AG04450 (cell line): ENCODE measurements around the gene GOLM1. TPM values are rescaled to one million over a fixed set of nuclear protein-coding genes. Genes with fewer than 3 reads are reported as not detected.

ENCODE experiments used
- CTCF ChIA-PET: fragments of 300-600, 350-600 bp; formaldehyde crosslinking; extraction: SDS; loops from one replicate; lab custom pipeline; 2022; ENCODE audit warnings: antibody characterized with exemption, inconsistent platforms; lab: Charles Lee
- POLR2A ChIA-PET: fragments of 350-600 bp; formaldehyde crosslinking; extraction: SDS; loops from one replicate; lab custom pipeline; 2021; ENCODE audit warnings: antibody characterized with exemption, inconsistent platforms; lab: Yijun Ruan, JAX
- DNase-seq: peaks from one replicate; pipeline ENCODE4 v3.0.0-alpha.2; 2011; ENCODE audit warnings: low read depth, low spot score
- H3K27ac ChIP-seq: one replicate; pipeline ENCODE4 v1.5.1; 2012; ENCODE audit warnings: low read depth, low read length, control low read depth
- H3K27me3 ChIP-seq: one replicate; pipeline ENCODE4 v1.6.0; 2012; ENCODE audit warnings: low read length; ENCODE audit not compliant: control insufficient read depth, insufficient read depth
- H3K4me3 ChIP-seq: 2 replicates; pipeline ENCODE4 v1.5.1; 2011; ENCODE audit warnings: mild to moderate bottlenecking, low read depth, low read length, control low read depth
- H3K9me3 ChIP-seq: 2 replicates; pipeline ENCODE4 v1.5.1; 2012; ENCODE audit warnings: low read length; ENCODE audit not compliant: control insufficient read depth, insufficient read depth
- polyA plus RNA-seq: library from polyadenylated mRNA; depleted of rRNA; stranded (reverse); fragments of >200 nt; gene quantifications from 2 replicates; pipeline ENCODE4 v1.2.3, GENCODE V29; 2011
- TF ChIP-seq, protein P1 (sequence below): IDR thresholded peaks from 2 replicates; pipeline ENCODE4 v1.5.1; 2011; ENCODE audit warnings: low read depth, low read length, control low read depth, inconsistent platforms

The GOLM1 gene
- polyA plus RNA-seq, 1 experiment = 75.0 TPM

DNA sequence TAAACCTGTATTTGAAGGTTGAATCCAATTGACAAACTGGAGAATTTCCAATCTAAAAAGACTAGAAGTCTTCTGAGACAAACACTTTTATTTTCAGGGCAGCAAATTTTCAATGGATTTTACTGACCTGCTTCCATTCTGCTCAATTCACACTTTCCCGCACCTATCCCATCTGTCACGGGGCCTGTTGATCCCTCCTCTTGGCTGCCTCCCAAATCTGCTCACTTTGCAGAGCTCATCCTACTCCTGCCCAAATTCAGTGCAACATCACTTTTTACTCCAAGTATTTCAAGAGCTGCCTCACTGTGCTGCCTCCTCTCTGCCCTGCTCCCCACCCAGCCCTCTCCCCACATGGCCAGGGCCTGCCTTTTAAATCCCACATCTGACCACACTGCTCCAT is 35.1 kb downstream of the GOLM1 start:
- ChIA-PET POLR2A (no interaction called here), CTCF (no interaction called here)
- no peaks in the 10 kb centered on the region; the same call in 1 of the 2 replicates for H3K9me3 ChIP-seq

DNA sequence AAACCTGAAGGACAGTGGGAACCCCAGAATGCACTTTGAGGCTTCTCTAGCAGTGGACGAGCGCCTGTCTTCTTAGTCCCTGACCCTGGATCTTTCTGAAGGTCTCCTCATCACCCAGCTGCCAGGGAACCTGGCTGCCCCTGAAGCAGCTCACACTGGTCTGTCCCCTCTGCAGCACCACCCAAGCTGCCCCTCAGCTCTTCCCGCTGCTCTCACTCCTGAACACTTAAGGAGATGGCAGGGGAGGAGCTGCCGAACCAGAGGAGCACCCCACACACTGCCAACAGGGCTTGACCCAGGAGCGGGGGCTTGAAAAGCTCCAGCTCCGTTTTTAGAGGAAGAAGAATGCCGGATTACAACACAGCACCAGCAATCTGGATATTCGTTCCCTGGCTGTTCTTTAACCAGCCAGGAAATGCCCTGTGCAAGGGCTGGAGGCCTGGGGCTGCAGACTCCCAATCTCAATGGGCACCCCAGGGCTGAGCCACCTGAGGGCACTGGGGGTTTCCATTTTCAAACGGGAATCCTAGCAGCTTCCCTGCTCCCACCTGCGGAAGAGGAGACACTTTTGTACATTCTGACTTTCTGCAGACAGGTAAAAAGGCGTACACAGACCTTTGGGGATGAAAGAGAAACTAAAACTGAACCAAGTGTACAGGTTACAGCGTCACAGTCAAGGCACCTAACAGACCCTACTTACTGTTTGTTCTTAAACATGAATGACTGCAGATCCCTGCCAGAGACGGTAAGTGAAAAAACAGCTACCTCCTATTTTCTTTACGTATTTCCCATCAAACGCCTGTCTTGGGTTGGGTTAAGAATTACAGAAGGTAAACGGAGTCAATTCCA is 36.3 kb downstream of the GOLM1 start:
- DNase-seq = no peak
- Histone ChIP-seq H3K27ac (no peak overlapping the region), H3K9me3 (no peaks in the 10 kb centered on the region; the same call in 1 of the 2 replicates), H3K27me3 (no peaks in the 10 kb centered on the region), H3K4me3 (no peak overlapping the region)
- ChIA-PET CTCF (no interaction called here), POLR2A (no interaction called here)
- TF ChIP-seq, protein P1, sequence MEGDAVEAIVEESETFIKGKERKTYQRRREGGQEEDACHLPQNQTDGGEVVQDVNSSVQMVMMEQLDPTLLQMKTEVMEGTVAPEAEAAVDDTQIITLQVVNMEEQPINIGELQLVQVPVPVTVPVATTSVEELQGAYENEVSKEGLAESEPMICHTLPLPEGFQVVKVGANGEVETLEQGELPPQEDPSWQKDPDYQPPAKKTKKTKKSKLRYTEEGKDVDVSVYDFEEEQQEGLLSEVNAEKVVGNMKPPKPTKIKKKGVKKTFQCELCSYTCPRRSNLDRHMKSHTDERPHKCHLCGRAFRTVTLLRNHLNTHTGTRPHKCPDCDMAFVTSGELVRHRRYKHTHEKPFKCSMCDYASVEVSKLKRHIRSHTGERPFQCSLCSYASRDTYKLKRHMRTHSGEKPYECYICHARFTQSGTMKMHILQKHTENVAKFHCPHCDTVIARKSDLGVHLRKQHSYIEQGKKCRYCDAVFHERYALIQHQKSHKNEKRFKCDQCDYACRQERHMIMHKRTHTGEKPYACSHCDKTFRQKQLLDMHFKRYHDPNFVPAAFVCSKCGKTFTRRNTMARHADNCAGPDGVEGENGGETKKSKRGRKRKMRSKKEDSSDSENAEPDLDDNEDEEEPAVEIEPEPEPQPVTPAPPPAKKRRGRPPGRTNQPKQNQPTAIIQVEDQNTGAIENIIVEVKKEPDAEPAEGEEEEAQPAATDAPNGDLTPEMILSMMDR = no peak

More for the DNA sequence above, 35.1 kb downstream of the GOLM1 start:
- no peak for DNase-seq
- H3K4me3 ChIP-seq = no peak overlapping the region
- TF ChIP-seq, protein P1 = no peak
- H3K27ac ChIP-seq = no peak overlapping the region
- no peaks in the 10 kb centered on the region for H3K27me3 ChIP-seq

DNA sequence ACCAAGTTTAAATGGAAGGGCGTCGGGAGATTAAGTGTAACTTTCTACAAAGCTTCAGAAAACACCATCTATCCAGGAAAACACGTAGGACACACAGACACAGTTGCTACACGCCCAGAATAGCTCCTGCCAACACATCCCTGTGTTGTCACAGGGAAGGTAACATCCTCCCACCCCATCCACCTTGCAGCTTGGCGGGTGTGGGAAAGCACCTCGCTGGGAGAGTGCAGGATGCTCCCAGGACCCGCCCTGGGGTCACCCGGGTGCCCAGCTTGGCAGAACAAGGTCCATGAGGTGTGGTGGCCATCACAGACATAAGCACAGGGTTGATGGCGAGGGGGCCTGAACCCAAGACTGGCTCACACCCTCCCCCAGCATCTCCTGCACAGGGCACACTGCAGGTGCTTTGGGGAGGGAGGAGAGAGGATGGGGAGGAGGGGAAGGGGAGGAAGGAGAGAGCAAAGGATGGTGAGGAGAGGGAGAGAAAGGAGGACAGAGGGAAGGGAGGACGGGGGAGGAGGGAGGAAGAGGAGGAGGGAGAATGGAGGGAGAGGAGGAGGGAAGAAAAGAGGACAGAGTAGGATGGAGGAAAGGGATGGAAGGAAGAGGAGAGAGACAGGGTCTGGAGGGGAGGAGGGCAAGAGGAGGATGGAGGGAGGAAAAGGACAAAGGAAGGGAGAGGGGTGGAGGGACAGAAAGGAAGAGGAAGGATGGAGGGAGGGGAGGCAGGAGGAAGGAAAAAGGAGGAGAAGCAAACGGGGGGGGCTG is 37.2 kb downstream of the GOLM1 start:
- H3K9me3 ChIP-seq = no peaks in the 10 kb centered on the region; the same call in 1 of the 2 replicates
- H3K27me3 ChIP-seq = no peaks in the 10 kb centered on the region
- DNase-seq = no peak
- H3K4me3 ChIP-seq = no peak overlapping the region
- ChIA-PET POLR2A (no interaction called here), CTCF (no interaction called here)
- TF ChIP-seq, protein P1 = no peak
- no peak overlapping the region for H3K27ac ChIP-seq

DNA sequence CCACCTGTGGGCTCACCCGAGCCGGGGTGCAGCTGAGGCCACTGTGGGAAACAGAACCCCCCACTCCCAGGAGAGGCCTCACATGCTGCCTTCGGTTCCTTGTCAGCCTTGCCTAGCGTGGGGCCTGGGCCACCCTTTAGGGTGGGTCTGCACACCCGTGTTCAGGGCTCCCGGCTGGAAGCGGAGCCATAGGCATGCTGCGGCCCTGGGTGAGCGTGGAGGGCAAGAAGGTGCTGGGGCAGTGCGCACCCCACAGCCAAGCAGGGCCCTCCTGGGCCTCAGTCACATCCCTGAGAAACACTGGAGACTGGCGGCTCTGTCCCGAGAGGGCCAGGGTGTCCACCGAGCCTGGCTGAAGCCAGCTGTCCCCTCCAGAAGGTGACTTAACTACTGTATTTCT is 41.9 kb downstream of the GOLM1 start:
- DNase-seq = no peak
- TF ChIP-seq, protein P1 = no peak
- ChIA-PET POLR2A (no interaction called here), CTCF (interaction anchor here (0.6 kb wide), 1 partner anchor 27 kb away, joined by 3 read pairs; no protein-coding TSS in a partner anchor)
- Histone ChIP-seq H3K9me3 (no peaks in the 10 kb centered on the region; the same call in 1 of the 2 replicates), H3K4me3 (no peak overlapping the region), H3K27ac (no peak overlapping the region), H3K27me3 (no peaks in the 10 kb centered on the region)

DNA sequence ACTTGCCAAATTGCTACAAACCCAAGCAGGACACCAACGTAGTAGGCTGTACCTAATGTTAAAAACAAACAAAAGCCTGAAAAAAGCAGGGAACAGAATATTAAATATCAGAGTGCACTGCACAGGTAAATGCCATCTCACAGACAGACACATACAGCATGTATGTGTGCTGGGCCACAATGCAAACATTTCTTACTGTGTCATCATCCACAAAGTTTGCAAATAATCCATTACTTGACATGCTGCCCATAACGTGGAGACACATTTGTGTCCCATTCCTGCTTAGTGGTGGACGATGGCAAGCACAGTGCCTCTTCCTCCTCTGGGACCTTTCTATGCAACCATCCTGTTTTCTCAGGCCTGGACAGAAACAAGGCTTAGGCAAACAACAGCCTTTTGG is 44.7 kb downstream of the GOLM1 start:
- Histone ChIP-seq H3K27me3 (no peaks in the 10 kb centered on the region), H3K9me3 (no peaks in the 10 kb centered on the region; the same call in 1 of the 2 replicates), H3K4me3 (no peak overlapping the region), H3K27ac (no peak overlapping the region)
- CTCF ChIA-PET = interaction anchor here (0.7 kb wide), 1 partner anchor 147 kb away, joined by 3 read pairs; no protein-coding TSS in a partner anchor
- no peak for DNase-seq
- TF ChIP-seq, protein P1 = no peak
- POLR2A ChIA-PET = no interaction called here
